ENCODE data around the gene ZNF207. TPM values are rescaled to one million over a fixed set of nuclear protein-coding genes. Genes with fewer than 3 reads are reported as not detected.
A peak's percentile ranks its signal among the peaks of the same experiment; 100 is the strongest.

The ZNF207 gene
- total RNA-seq, 1 donor from 2014 or later, result 304 TPM

GRCh38 chr17:32383926-32384434 lies 34.0 kb downstream of the ZNF207 start:
- H3K9me3 Mint-ChIP-seq, result no peaks in the 10 kb centered on the region
- no peaks in the 10 kb centered on the region for H4K20me1 ChIP-seq (ENCODE audit: low read depth)

DNA sequence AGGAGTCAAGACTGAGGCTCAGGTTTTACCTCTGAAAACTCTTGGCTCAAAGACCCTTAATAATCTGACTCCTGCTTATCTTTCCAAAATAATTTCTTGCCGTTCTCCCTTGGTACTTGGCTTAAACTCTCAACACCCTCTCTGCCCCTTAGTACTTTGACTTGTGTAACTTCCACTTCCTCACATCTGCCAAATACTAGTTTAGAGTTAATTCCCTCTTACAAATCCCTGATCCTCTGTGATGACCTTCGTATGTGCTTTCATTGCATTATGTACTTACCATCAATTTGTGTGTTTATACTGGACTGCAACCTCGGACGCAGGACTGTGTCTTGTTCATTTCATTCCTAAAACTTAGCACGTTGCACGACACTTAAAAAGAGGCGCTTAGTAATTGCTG lies 35.2 kb downstream of the ZNF207 start:
- no peaks in the 10 kb centered on the region for H3K27me3 ChIP-seq
- Mint-ChIP-seq H3K27me3 (ENCODE audit: insufficient read depth, low read depth) (peaks cover 2% of the 10 kb centered on the region), H3K9me3 (no peaks in the 10 kb centered on the region), H3K4me3 (no peak overlapping the region), H3K36me3 (peaks cover 11% of the 10 kb centered on the region), H3K4me1 (no peaks in the 10 kb centered on the region), H3K27ac (no peak overlapping the region)
- no peak overlapping the region for H3K4me3 ChIP-seq
- H3K4me2 ChIP-seq, result no peak overlapping the region
- no peaks in the 10 kb centered on the region for H3K9me3 ChIP-seq (ENCODE audit: low read depth)
- TF ChIP-seq, protein P1, sequence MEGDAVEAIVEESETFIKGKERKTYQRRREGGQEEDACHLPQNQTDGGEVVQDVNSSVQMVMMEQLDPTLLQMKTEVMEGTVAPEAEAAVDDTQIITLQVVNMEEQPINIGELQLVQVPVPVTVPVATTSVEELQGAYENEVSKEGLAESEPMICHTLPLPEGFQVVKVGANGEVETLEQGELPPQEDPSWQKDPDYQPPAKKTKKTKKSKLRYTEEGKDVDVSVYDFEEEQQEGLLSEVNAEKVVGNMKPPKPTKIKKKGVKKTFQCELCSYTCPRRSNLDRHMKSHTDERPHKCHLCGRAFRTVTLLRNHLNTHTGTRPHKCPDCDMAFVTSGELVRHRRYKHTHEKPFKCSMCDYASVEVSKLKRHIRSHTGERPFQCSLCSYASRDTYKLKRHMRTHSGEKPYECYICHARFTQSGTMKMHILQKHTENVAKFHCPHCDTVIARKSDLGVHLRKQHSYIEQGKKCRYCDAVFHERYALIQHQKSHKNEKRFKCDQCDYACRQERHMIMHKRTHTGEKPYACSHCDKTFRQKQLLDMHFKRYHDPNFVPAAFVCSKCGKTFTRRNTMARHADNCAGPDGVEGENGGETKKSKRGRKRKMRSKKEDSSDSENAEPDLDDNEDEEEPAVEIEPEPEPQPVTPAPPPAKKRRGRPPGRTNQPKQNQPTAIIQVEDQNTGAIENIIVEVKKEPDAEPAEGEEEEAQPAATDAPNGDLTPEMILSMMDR (IDR thresholded peaks at IDR 0.05), result no peak
- TF ChIP-seq EZH2 (IDR thresholded peaks at IDR 0.05), result no peak
- TF ChIP-seq EZH2phosphoT487 (IDR thresholded peaks at IDR 0.05), result no peak
- no peak overlapping the region for H3K27ac ChIP-seq
- H2AFZ ChIP-seq (replicated peaks), result no peak overlapping the region
- H3F3A ChIP-seq (ENCODE audit: low read depth), result peaks cover 39% of the 10 kb centered on the region
- H3K4me1 ChIP-seq, result no peaks in the 10 kb centered on the region
- no peaks in the 10 kb centered on the region for H4K20me1 ChIP-seq (ENCODE audit: low read depth)
- no peak for DNase-seq (ENCODE audit: low spot score)
- H3K36me3 ChIP-seq, result peaks cover 8% of the 10 kb centered on the region
- H3K9ac ChIP-seq, result no peak overlapping the region
- H3K79me2 ChIP-seq (ENCODE audit: low read depth), result no peaks in the 10 kb centered on the region

More at GRCh38 chr17:32383926-32384434, 34.0 kb downstream of the ZNF207 start:
- Histone ChIP-seq H3K36me3 (peaks cover 19% of the 10 kb centered on the region), H3K4me1 (no peaks in the 10 kb centered on the region), H3K9ac (no peak overlapping the region), H3K4me2 (no peak overlapping the region), H3K27ac (no peak overlapping the region), H3K79me2 (ENCODE audit: low read depth) (peaks cover 4% of the 10 kb centered on the region), H3F3A (ENCODE audit: low read depth) (peaks cover 46% of the 10 kb centered on the region), H2AFZ (replicated peaks) (no peak overlapping the region), H3K9me3 (ENCODE audit: low read depth) (no peaks in the 10 kb centered on the region), H3K27me3 (no peaks in the 10 kb centered on the region), H3K4me3 (no peak overlapping the region)
- DNase-seq (ENCODE audit: low spot score), result no peak
- peaks cover 10% of the 10 kb centered on the region for H3K36me3 Mint-ChIP-seq
- no peak overlapping the region for H3K27ac Mint-ChIP-seq
- TF ChIP-seq EZH2phosphoT487 (IDR thresholded peaks at IDR 0.05) (no peak), EZH2 (IDR thresholded peaks at IDR 0.05) (no peak)
- TF ChIP-seq, protein P1 (IDR thresholded peaks at IDR 0.05), result no peak
- H3K4me1 Mint-ChIP-seq, result no peaks in the 10 kb centered on the region
- no peak overlapping the region for H3K4me3 Mint-ChIP-seq
- H3K27me3 Mint-ChIP-seq (ENCODE audit: insufficient read depth, low read depth), result no peaks in the 10 kb centered on the region

GRCh38 chr17:32385971-32386370 lies 36.0 kb downstream of the ZNF207 start:
- H3K36me3 ChIP-seq, result peaks cover 4% of the 10 kb centered on the region
- no peak overlapping the region for H3K4me3 Mint-ChIP-seq
- peaks cover 41% of the 10 kb centered on the region for H3F3A ChIP-seq (ENCODE audit: low read depth)
- H3K27ac Mint-ChIP-seq, result no peak overlapping the region
- H3K27ac ChIP-seq, result peak overlapping the region; percentile 49
- H3K4me1 Mint-ChIP-seq, result no peaks in the 10 kb centered on the region
- peaks cover 2% of the 10 kb centered on the region for H3K27me3 Mint-ChIP-seq (ENCODE audit: insufficient read depth, low read depth)
- H3K27me3 ChIP-seq, result no peaks in the 10 kb centered on the region
- H3K4me2 ChIP-seq, result no peak overlapping the region
- DNase-seq (ENCODE audit: low spot score), result no peak
- no peaks in the 10 kb centered on the region for H3K4me1 ChIP-seq
- H4K20me1 ChIP-seq (ENCODE audit: low read depth), result no peaks in the 10 kb centered on the region
- H3K79me2 ChIP-seq (ENCODE audit: low read depth), result no peaks in the 10 kb centered on the region
- no peak overlapping the region for H3K9ac ChIP-seq
- no peak overlapping the region for H3K4me3 ChIP-seq
- no peak overlapping the region for H2AFZ ChIP-seq (replicated peaks)
- H3K9me3 Mint-ChIP-seq, result no peaks in the 10 kb centered on the region
- no peak for TF ChIP-seq EZH2phosphoT487 (IDR thresholded peaks at IDR 0.05)
- no peak for TF ChIP-seq EZH2 (IDR thresholded peaks at IDR 0.05)
- TF ChIP-seq, protein P1 (IDR thresholded peaks at IDR 0.05), result no peak
- peaks cover 9% of the 10 kb centered on the region for H3K36me3 Mint-ChIP-seq
- H3K9me3 ChIP-seq (ENCODE audit: low read depth), result no peaks in the 10 kb centered on the region

Data from neural progenitor cell (in vitro differentiated cells).